Left renal pelvis (tissue), 4 donors: ENCODE results near the gene ZNF367. TPM values are rescaled to one million over a fixed set of nuclear protein-coding genes. Genes with fewer than 3 reads are reported as not detected.

Experiments used
- DNase-seq, 4 donors: peaks; one replicate each; pipeline ENCODE4 v3.0.0-alpha.2; 2013; ENCODE audit warnings: low read depth in 4 of 4, low spot score in 3 of 4
- polyA plus RNA-seq, 4 donors: library from polyadenylated mRNA; unstranded; fragments of 120-200 nt; gene quantifications; one replicate each; pipeline ENCODE4 v1.2.1, GENCODE V29; 2013; ENCODE audit not compliant: insufficient read length in 4 of 4

The ZNF367 gene
- polyA plus RNA-seq, 4 donors: 9.3 to 14.1 (median 11.8) TPM

DNA sequence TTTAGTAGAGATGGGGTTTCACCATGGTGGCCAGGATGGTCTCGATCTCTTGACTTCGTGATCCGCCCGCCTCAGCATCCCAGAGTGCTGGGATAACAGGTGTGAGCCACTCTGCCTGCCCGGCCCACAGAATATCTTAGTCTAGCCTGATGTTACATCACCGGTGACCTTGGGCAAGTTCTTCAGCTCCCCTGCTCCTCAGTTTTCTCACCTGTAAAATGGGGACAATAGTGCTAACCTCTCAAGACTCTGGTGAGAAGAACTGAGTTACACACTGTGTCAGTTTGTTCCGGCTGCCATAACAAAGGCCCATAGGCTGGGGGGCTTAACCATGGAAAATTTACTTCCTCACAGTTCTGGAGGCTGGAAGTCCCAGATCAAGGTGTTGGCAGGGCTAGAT, 19.3 kb upstream of the ZNF367 start:
- no peak for DNase-seq

GRCh38 chr9:96436456-96437126, 18.4 kb upstream of the ZNF367 start:
- no peak for DNase-seq

DNA sequence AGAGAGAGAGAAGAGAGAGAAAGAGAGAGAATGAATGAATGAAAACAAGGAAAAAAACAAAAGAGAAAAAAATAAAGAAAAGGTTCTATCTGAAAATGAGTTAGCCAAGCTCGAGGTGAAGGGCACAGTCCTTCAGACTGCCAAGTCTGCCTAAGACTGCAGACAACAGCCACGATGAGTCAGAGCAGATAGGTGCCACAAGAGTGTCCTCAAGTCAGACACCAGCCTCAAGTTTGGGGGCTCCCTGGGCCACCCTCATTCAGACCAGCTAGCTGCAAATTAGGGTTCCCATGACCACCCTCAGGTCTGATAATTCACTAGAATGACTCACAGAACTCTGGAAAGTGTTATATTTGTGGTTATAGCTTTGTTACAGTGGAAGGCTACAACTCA, 17.9 kb upstream of the ZNF367 start:
- DNase-seq: no peak

- DNase-seq: no peak
Observed at GRCh38 chr9:96435345-96435744, 17.2 kb upstream of the ZNF367 start.

DNA sequence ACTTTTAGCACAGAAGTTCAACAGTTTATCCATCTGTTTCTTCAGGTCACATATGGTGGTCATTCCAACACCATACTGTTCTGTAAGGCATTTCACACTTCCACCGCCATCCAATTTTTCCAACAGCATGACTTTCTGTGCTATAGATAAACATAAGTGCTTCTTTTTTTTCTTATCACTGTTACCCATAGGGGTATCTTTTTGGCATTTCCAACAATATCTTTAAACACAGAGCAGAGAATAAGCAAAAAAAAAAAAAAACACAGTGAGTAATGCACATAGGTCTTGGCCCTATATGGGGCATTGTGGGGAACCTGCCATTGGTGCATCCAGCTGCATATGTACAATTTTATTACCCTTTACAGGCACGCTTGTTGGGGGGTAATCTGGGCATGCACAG, 12.2 kb upstream of the ZNF367 start:
- no peak for DNase-seq

DNA sequence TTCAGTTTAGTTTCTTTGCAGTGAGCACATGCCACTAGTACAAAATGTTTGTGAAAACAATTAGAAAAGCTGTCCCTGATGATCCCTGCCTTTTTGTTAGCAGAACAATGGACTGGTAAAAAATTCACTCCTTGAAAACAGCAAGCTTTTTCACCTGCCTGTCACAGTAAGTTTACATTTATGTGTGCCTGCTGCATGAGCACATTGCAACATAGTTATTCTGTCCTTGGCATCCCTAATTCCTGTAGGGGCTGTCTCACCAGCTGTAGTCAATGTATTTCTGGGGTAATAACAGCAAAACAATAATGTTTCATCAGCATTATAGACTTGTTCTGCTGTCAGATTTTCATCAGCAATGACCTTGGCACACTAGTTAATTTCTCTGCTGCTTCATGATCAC, 11.6 kb upstream of the ZNF367 start:
- DNase-seq: no peak

DNA sequence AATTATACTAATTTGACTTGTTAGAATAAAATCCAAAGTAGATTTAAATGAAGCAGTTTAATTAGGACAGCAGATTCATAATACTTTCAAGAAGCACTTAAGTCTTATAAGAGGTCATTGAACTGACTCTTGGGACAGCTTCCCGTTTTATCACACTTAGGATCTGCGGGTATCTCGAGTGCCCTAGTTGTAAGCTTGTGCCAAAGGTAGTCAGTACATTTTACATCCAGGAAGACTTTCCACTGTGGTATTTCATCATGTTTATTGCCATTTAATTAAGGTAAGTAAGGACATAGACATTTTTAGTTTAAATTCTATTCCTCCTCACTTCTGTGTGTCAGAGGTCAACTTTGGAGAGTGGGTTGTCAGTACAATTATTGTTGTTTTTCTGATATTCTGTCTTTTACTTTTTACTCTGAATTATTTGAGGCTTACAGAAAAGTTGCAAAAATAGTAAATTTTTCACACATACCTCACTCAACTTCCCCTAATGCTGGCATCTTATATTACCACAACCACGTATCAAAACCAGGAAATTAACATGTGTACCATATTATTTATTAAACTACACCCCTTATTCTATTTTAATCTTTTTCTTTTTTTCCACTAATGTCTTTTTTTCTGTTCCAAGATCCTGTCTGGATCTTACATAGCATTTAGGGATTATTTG, 7.5 kb upstream of the ZNF367 start:
- no peak for DNase-seq

DNA sequence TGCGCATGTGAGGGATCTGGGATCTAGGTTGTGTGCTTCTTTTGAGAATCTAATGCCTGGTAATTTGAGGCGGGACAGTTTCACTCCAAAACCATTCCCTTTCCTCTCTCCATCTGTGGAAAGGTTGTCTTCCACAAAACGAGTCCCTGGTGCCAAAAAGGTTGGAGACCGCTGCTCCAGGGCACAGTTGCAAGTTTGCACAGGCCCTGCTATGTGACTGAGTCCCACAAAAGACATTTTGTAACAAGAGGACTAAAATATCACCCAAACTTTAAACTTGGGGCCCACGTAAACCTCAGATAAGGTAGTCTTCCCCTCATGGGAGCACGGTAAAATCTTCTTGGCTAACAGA, 5.8 kb upstream of the ZNF367 start:
- no peak for DNase-seq

GRCh38 chr9:96423322-96423984, 5.3 kb upstream of the ZNF367 start:
- DNase-seq: no peak

DNA sequence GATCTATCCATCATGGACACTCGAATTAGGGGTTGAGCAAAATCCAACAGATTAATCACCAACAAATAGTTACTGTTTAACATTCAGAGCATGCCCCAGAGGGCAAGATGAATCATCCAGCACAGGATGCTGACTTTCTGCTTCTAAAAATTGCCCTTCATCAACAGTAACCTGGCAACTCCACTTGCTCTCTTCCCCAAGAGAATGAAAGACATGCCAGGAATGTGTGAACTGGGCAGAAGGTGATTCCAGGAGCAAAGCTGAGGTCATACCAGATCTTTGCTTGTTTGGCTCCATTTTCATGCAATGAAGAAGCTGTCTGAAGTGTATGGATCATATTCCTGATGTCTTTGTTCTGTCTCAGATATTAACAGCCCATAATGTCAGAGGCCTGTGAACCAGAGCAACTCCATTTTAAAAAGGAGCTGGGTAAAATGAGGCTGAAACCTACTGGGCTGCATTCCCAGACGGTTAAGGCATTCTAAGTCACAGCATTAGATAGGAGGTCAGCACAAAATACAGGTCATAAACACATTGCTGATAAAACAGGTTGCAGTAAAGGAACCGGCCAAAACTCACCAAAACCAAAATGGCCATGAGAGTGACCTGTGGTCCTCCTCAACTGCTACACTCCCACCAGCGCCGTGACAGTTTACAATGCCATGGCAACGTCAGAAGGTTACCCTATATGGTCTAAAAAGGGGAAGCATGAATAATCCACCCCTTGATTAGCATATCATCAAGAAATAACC, 2.5 kb upstream of the ZNF367 start:
- DNase-seq: peak in 3 of 4 donors; percentile 33 to 48 (median 42)

GRCh38 chr9:96419691-96419969, 1.5 kb upstream of the ZNF367 start:
- no peak for DNase-seq

- peak; percentile 20 to 56 (median 44) for DNase-seq
Observed at GRCh38 chr9:96418920-96419690, 935 bp upstream of the ZNF367 start.

- DNase-seq: no peak
Observed at GRCh38 chr9:96417661-96418082, 498 bp downstream of the ZNF367 start.

DNA sequence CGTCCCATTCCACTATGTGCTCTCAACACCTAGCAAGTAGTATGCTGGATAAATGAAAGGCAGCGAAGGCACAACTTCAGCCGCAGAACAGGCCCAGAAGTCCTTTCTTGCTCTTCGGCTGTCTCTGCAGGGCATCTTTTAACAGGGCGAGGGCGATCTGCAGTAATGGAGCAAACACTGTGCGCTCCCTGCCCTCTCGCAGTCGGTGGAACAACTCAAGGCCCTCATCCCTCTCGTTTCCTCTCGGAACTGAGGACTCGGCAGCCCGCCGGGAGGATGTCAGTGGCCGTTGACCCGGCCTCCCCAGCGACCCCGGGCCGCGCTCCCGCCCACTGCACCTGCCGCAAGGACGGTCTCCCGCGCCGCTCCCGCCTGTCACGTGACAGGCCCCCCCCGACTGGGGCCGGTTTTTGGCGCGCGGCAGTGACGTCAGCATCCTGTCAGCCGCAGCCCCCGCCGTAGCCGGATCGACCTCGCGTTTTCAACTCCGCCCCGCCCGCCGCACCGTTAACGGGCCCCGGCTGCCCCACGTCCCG, 1.1 kb downstream of the ZNF367 start:
- peak; percentile 56 to 73 (median 62) for DNase-seq

GRCh38 chr9:96413302-96414221, 4.6 kb downstream of the ZNF367 start:
- no peak for DNase-seq

GRCh38 chr9:96412174-96412913, 5.8 kb downstream of the ZNF367 start:
- no peak for DNase-seq

GRCh38 chr9:96411129-96411838, 6.9 kb downstream of the ZNF367 start:
- DNase-seq: no peak
